NCI-H128 (cell line): ENCODE data around the gene RECK.

Source experiments
- DNase-seq: peaks from one replicate; lab custom pipeline; 2025; ENCODE audit not compliant: unreplicated experiment; lab: John Stamatoyannopoulos, UW

Gene RECK

GRCh38 chr9:36025746-36026145, 11.0 kb upstream of the RECK start:
- no peak for DNase-seq

DNA sequence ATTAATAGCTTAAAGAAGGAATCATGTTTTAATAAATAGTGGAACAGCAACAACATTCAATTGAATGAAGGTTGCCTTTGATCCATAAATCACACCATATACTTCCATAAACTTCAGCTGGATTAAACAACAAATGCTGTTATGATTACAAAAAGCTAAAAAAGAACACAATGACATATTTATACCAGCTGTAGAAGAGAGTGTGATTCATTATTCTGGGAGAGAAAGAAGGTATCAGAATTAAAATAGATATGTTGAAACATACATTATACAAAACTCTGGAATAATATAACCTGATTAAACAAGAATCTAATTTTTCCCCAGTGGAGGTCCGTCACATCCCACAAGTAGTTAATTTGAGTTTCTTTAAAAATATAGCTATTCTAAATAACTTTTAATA, 7.5 kb upstream of the RECK start:
- no peak for DNase-seq

DNA sequence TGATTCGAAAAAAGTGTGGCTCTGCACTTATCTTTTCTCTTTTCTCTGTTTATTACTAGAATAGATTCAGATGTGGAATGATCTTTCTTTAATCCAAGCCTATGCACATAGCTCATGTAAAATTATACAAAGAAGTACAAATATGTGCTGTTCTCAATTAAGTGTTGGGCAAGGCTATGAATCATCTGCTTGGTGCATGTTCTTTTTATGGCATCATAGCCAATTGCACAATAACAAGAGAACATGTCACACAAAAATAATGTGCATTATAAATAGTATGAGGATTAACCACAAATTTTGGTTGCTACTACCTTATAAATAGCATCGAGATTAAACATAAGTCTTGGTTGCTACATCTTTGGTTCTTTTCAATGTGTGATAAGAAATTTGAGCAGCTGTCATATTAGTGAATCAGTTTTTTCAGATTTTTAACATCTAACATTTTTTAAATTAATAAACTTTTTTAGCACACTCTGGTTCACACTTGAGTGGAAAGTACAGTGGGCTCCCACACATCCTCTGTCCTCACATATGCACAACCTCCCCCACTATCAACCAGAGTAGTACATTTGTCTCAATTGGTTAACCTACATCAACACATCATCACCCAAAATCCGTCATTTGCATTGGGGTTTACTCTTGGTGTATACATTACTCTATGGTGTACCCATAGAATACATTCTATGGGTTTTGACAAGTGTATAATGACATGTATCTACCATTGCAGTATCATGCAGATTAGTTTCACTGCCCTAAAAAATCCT, 6.8 kb upstream of the RECK start:
- DNase-seq, result no peak

DNA sequence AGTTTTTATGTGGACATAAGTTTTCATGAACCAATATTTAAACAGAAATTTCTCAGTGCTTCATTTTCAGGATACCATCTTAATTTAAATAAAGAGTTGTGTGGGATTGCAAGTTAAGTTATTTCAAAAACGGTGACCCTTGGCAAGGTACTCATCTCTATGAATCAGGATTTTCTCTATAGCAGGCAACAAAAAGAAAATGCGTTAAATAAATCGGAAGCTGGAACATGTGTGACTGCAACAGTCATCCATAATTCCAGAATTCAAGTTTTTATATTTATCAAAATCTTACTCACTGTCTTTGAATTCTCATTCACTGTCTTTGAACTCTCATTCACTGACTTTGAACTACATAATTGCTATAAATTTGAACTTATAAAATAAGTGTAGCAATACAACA, 5.8 kb upstream of the RECK start:
- no peak for DNase-seq

GRCh38 chr9:36031774-36032555, 4.7 kb upstream of the RECK start:
- no peak for DNase-seq

DNA sequence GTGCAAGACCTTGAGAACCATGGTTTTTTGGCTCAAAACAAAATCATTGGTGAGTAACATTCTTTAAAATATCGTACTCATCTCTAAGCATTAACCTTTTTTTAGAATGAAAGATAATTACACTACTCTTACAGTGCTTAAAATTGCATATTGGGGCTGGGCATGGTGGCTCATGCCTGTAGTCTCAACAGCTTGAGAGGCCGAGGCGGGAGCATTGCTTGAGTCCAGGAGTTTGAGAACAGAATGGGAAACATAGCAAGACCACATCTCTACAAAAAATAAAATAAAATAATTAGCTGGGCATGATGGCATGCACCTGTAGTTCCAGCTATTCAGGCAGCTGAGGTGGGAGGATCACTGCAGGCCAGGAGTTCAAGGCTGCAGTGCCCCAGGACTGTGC, 2.9 kb upstream of the RECK start:
- no peak for DNase-seq

DNA sequence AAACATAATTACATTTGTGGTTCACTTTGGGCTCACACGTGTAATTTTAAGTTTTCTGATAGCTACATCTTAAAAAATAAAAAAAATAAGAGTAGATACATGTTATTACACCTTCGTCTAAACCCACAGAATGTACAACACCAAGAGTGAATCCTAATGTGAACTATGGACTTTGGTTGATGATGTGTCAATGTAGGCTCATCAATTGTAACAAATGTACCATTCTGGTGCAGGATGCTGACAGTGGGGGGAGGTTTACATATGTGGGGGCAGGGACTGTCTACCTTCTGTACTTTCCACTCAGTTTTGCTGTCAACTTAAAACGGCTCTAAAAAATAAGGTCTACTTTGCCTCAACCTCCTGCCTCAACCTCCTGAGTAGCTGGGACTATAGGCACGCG, 2.5 kb upstream of the RECK start:
- DNase-seq, result no peak

GRCh38 chr9:36035006-36035405, 1.7 kb upstream of the RECK start:
- DNase-seq, result no peak

- DNase-seq, result no peak
These were observed 397 bp upstream of the RECK start for GRCh38 chr9:36036253-36036779.

- DNase-seq, result no peak
These were observed 923 bp downstream of the RECK start for GRCh38 chr9:36037549-36038122.

GRCh38 chr9:36039121-36039520, 2.4 kb downstream of the RECK start:
- no peak for DNase-seq

DNA sequence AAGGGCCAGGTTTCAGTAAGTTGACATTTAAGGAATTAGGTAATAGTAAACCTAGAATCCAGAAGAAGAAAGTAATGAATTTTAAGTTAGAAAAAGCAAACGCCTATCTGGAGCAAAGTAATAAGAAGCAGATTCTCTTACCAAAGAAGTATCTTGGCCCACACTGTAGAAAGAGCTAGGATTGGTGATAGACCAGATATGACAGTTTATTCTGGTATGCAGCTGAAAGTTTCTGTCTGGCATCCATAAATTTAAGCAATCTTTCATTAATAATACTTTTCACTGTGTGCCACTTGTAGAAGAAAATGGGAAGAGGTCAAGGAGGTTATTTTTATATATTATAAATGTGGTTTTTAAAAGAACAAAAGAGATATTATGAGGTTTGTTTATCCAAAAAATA, 3.0 kb downstream of the RECK start:
- no peak for DNase-seq

DNA sequence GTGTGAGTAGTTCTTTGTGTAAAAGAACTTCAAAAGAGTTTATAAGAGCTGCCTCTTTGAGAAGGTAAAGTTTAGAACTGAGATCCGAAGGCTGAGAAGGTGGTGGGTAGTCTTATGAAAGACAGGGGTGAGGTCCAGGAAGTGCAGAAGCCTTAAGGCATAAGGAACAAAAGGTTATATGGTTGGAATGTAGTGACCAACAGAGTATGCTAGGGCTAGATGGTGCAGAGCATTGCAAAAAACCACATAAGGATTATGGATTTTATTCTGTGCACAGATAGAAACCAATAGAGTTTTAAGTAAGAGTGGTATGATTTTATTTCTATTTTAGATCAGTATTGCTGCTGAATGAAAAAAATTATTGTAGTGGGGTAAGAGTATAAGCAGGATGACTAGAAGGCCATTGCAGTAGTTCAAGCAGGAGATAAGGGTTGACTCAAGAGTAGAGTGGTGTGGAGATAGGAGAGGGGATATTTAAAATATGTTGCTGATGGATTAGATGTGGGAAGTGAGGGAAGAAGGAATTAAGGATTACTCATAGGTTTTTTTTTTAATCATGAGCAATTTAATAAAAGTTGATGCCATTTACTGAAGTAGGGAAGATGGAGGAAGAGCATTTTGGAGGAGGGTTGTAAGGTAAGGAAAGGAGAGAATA, 3.7 kb downstream of the RECK start:
- DNase-seq, result no peak

DNA sequence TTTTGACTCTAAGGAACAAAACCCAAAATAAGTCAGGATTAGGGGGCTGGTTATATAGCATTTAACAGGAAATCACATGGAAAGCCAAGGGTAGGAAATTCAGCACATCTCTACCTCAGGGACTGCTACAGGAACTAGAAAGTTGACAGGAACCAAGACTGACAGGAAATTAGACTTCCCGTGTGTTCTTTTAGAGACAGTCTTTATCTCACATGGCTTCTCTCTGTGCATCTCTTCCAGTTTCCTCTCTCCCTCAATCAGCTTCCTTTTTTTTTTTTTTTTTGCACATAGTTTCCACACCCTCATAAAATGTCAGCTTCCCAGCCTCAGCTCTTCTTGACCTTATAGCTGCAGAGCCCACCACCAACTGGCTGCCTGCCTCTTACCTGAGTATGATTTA, 4.8 kb downstream of the RECK start:
- DNase-seq, result no peak

DNA sequence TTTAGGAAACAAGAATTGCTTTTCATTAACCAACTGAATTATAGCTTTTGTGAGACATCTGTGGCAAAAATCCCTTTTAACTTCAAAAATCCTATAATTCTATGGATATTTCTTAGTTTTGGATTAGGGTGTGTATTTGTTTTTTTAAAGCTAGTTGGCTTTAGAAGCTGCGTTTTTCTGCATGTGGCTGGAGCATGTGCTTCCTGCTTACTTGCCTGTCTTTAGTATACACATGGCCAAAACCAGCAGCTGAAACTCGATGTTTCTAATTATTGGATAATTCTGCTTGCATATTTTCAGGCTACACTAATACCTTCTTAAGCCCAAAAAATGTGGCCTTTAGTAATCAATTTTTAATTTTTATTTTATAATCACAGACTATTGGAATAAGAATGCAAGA, 8.9 kb downstream of the RECK start:
- DNase-seq, result no peak

- DNase-seq, result no peak
These were observed 10.2 kb downstream of the RECK start for GRCh38 chr9:36046923-36047322.

DNA sequence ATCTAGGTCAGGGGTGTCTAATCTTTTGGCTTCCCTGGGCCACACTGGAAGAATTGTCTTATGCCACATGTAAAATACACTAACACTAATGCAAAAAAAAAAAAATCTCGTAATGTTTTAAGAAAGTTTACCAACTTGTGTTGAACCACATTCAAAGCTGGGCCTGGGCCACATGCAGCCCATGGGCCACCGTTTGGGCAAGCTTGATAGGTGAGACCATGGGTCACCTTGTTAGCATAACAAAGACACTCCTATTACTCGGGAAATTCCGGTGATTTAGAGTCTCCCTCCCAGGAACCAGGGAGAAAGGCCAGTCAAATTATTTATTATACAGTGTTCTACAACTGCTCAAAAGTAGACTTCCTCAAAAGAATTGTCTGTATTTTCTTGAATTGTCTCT, 12.7 kb downstream of the RECK start:
- no peak for DNase-seq

GRCh38 chr9:36050476-36050875, 13.8 kb downstream of the RECK start:
- DNase-seq, result no peak

GRCh38 chr9:36051317-36051716, 14.6 kb downstream of the RECK start:
- no peak for DNase-seq

GRCh38 chr9:36053971-36054370, 17.3 kb downstream of the RECK start:
- DNase-seq, result no peak

DNA sequence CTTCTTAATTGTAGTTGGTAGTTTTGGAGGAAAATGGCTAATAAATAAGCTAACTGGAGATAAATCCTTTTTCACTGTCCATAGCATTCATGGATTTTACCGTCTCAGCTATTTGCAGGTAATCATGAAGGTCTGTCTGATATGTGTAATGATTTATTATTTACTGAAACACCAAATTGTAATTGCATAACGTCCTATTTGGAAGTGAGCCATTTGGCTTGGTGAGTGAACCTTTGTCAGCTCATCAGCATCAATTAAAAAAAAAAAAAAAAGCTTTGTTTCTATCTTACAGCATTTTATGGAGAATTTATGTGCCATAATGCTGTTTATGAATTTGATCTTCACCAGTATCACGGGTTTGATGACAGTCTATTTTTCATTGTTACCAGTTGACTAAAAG, 20.2 kb downstream of the RECK start:
- no peak for DNase-seq
